Panc1 (cell line): Measurements from ENCODE around the gene CEBPE. TPM values are rescaled to one million over a fixed set of nuclear protein-coding genes. Genes with fewer than 3 reads are reported as not detected.

Source experiments
- ATAC-seq: fragments of 200-7000 bp; cut with Tn5 transposase; 2 replicates; pipeline ENCODE4 v1.9.1; 2020; ENCODE audit warnings: mild to moderate bottlenecking, moderate library complexity
- BruUV-seq: library from RNA; stranded (reverse); fragments of 400-500 nt; replicated peaks from 2 replicates; lab custom pipeline; 2021; lab: Mats Ljungman, UMichigan
- CTCF ChIA-PET: fragments of 300-600 bp; sonication (Branson Sonifier 250); formaldehyde crosslinking; loops from one replicate; lab custom pipeline; 2022; ENCODE audit warnings: antibody characterized with exemption; lab: Charles Lee
- POLR2A ChIA-PET: fragments of 300-600 bp; sonication (Branson Sonifier 250); formaldehyde crosslinking; loops from one replicate; lab custom pipeline; 2022; ENCODE audit warnings: antibody characterized with exemption; lab: Charles Lee
- DNase-seq: peaks from one replicate; pipeline ENCODE4 v3.0.0-alpha.2; 2010; ENCODE audit warnings: low read depth, low spot score
- H3K27ac ChIP-seq: 2 replicates; pipeline ENCODE4 v1.5.1; 2011; ENCODE audit warnings: mild to moderate bottlenecking, low read length, inconsistent platforms
- H3K27me3 ChIP-seq: fragments of 200-500 bp; sonication (Bioruptor generic); 2 replicates; pipeline ENCODE4 v1.6.0; 2014; ENCODE audit warnings: low read length, inconsistent platforms; ENCODE audit not compliant: control insufficient read depth, insufficient read depth
- H3K36me3 ChIP-seq: fragments of 200-500 bp; sonication (Bioruptor generic); 2 replicates; pipeline ENCODE4 v1.5.1; 2014; ENCODE audit warnings: inconsistent platforms, mild to moderate bottlenecking, low read length, moderate library complexity; ENCODE audit not compliant: control insufficient read depth, insufficient read depth
- H3K4me1 ChIP-seq: 2 replicates; pipeline ENCODE4 v1.5.1; 2011; ENCODE audit warnings: inconsistent platforms, mild to moderate bottlenecking, low read length, moderate library complexity; ENCODE audit not compliant: control insufficient read depth, insufficient read depth
- H3K4me3 ChIP-seq, 2 experiments: 2 replicates each; pipeline ENCODE4 v1.5.1; 2011 to 2012; ENCODE audit warnings: low read depth in 2 of 2, low read length in 2 of 2, mild to moderate bottlenecking in 2 of 2, inconsistent platforms in 1 of 2, moderate library complexity in 1 of 2
- H3K9me3 ChIP-seq: fragments of 200-500 bp; sonication (Bioruptor generic); 2 replicates; pipeline ENCODE4 v1.5.1; 2014; ENCODE audit warnings: low read depth, mild to moderate bottlenecking, inconsistent platforms, low read length, moderate library complexity; ENCODE audit not compliant: control insufficient read depth, insufficient read depth
- CTCF ChIP-seq: fragments of 450-650 bp; IDR thresholded peaks from 2 replicates; pipeline ENCODE4 v1.5.1; 2017; ENCODE audit warnings: mild to moderate bottlenecking
- POLR2AphosphoS5 ChIP-seq: IDR thresholded peaks from 2 replicates; pipeline ENCODE4 v1.6.1; 2012; ENCODE audit warnings: mild to moderate bottlenecking, low read depth, low read length, moderate library complexity
- REST ChIP-seq, 2 experiments: IDR thresholded peaks; 2 replicates each; pipeline ENCODE4 v1.6.1; 2011 to 2012; ENCODE audit warnings: low read depth in 2 of 2, control low read depth in 1 of 2, low read length in 1 of 2, mild to moderate bottlenecking in 1 of 2, moderate library complexity in 1 of 2; ENCODE audit not compliant: insufficient read depth in 1 of 2
- SIN3A ChIP-seq: IDR thresholded peaks from 2 replicates; pipeline ENCODE4 v1.6.1; 2012; ENCODE audit warnings: low read depth, mild to moderate bottlenecking, low read length, moderate library complexity, borderline replicate concordance; ENCODE audit not compliant: insufficient read depth
- TCF7L2 ChIP-seq: IDR thresholded peaks from 2 replicates; pipeline ENCODE4 v1.6.1; 2011; ENCODE audit warnings: mild to moderate bottlenecking, low read depth, low read length, inconsistent platforms
- in situ Hi-C: cut with HindIII; loops from 2 replicates; pipeline ENCODE4 v1.10.0; 2016; ENCODE audit warnings: low sequenced_read_pairs, low pct_unique_long_range_greater_than_20kb
- intact Hi-C: fragments of 100-400 bp; cut with micrococcal nuclease; formaldehyde crosslinking; loops from one replicate; pipeline ENCODE4 v1.10.0; 2022; ENCODE audit not compliant: unreplicated experiment
- total RNA-seq: library from RNA; stranded (reverse); gene quantifications from one replicate; pipeline ENCODE4 v1.2.1, GENCODE V29; 2021; ENCODE audit not compliant: unreplicated experiment

The CEBPE gene
- total RNA-seq, 1 experiment from 2014 or later = not detected

- intact Hi-C loops (no loop called here), in situ Hi-C loops (no loop called here)
- BruUV-seq = no TSS peak
- ChIA-PET CTCF (no interaction called here), POLR2A (no interaction called here)
- no peak overlapping the region for H3K27ac ChIP-seq
- no peak for DNase-seq
- TF ChIP-seq CTCF (no peak), SIN3A (no peak), REST (IDR thresholded peaks at IDR 0.05; ENCODE audit: insufficient read depth in 1 of 2, low read depth in 2 of 2, low read length in 1 of 2) (no peak), POLR2AphosphoS5 (no peak), TCF7L2 (no peak)
- no peaks in the 10 kb centered on the region for H3K9me3 ChIP-seq
- no peak for ATAC-seq
- no peaks in the 10 kb centered on the region for H3K27me3 ChIP-seq
- H3K36me3 ChIP-seq = no peaks in the 10 kb centered on the region
- H3K4me3 ChIP-seq = no peak overlapping the region
- no peaks in the 10 kb centered on the region for H3K4me1 ChIP-seq
Observed at GRCh38 chr14:23153851-23154796, 35.1 kb upstream of the CEBPE start.

GRCh38 chr14:23151342-23151741 lies 32.3 kb upstream of the CEBPE start:
- ChIA-PET POLR2A (interaction anchor here (0.6 kb wide), 1 partner anchor 120 kb away, joined by 3 read pairs; no protein-coding TSS in a partner anchor), CTCF (interaction anchor here (0.6 kb wide), 1 partner anchor 33 kb away, joined by 5 read pairs; no protein-coding TSS in a partner anchor)
- no peak for DNase-seq
- no peaks in the 10 kb centered on the region for H3K4me1 ChIP-seq
- H3K27ac ChIP-seq = no peak overlapping the region
- intact Hi-C loops = no loop called here
- H3K27me3 ChIP-seq = no peaks in the 10 kb centered on the region
- no TSS peak for BruUV-seq
- in situ Hi-C loops = no loop called here
- TF ChIP-seq SIN3A (no peak), CTCF (no peak), TCF7L2 (no peak), POLR2AphosphoS5 (no peak)
- no peak for ATAC-seq
- H3K36me3 ChIP-seq = no peaks in the 10 kb centered on the region
- H3K9me3 ChIP-seq = no peaks in the 10 kb centered on the region
- no peak overlapping the region for H3K4me3 ChIP-seq
